Measurements from ENCODE around the gene SLC7A1. TPM values are rescaled to one million over a fixed set of nuclear protein-coding genes. Genes with fewer than 3 reads are reported as not detected.

SLC7A1 gene
- total RNA-seq, 1 experiment from 2014 or later = 32.6 TPM

- DNase-seq = no peak
- Histone ChIP-seq H3K4me3 (no peak overlapping the region), H3K4me1 (peaks cover 15% of the 10 kb centered on the region), H3K9me3 (replicated peaks) (no peaks in the 10 kb centered on the region), H3K27me3 (no peaks in the 10 kb centered on the region), H3K27ac (no peak overlapping the region), H3K36me3 (peaks cover 66% of the 10 kb centered on the region)
Measured at GRCh38 chr13:29523199-29523961, 72.1 kb downstream of the SLC7A1 start.

GRCh38 chr13:29522044-29522685 lies 73.3 kb downstream of the SLC7A1 start:
- DNase-seq = no peak

DNA sequence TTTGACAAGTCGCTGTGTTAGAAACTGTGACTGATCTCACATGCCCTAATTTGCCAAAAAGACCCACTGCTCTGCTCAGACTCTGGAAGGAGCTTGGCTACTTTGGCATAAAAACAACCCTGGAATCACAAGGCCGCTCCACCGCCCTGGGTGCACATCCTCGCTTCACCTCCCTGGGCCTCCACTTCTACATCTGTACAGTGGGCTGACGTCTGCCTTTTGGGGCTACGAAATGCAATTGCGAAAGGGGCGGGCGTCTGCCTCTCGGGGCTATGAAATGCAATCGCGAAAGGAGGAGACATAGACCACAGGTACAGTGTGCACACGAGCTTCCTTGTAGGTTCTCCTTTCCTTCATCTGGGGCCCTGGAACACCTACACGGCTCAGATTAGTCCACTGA lies 74.2 kb downstream of the SLC7A1 start:
- no peak for DNase-seq
- peaks cover 15% of the 10 kb centered on the region for H3K4me1 ChIP-seq
- H3K4me3 ChIP-seq = no peak overlapping the region
- H3K27me3 ChIP-seq = no peaks in the 10 kb centered on the region
- H3K27ac ChIP-seq = no peak overlapping the region
- H3K9me3 ChIP-seq (replicated peaks) = no peaks in the 10 kb centered on the region
- H3K36me3 ChIP-seq = peaks cover 61% of the 10 kb centered on the region

More at GRCh38 chr13:29522044-29522685, 73.3 kb downstream of the SLC7A1 start:
- H3K4me1 ChIP-seq = peaks cover 15% of the 10 kb centered on the region
- H3K27ac ChIP-seq = no peak overlapping the region
- H3K4me3 ChIP-seq = no peak overlapping the region
- no peaks in the 10 kb centered on the region for H3K27me3 ChIP-seq
- peaks cover 59% of the 10 kb centered on the region for H3K36me3 ChIP-seq
- H3K9me3 ChIP-seq (replicated peaks) = no peaks in the 10 kb centered on the region

- H3K4me1 ChIP-seq = peaks cover 15% of the 10 kb centered on the region
- peak in 1 of 2 experiments; percentile 24 for DNase-seq
- peaks cover 64% of the 10 kb centered on the region for H3K36me3 ChIP-seq
- H3K4me3 ChIP-seq = no peak overlapping the region
- H3K9me3 ChIP-seq (replicated peaks) = no peaks in the 10 kb centered on the region
- no peaks in the 10 kb centered on the region for H3K27me3 ChIP-seq
- no peak overlapping the region for H3K27ac ChIP-seq
Measured at GRCh38 chr13:29520671-29521070, 74.8 kb downstream of the SLC7A1 start.

DNA sequence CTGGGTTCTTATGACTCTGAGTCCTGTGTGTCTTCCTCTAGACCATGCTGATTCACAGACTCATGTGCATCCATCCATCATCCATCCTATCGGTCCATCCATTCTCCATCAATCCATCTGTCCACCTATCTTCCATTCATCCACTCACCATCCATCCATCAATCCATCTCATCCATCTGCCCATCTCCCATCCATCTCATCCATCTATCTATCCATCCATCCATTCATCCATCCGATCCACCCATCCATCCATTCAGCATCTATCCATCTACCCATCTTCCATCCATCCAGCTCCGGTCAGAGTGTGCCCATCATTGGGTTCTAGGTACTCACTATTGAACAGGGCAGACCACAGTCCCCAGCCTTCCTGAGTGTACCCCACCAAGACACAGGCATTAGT lies 75.6 kb downstream of the SLC7A1 start:
- no peak for DNase-seq
- H3K4me3 ChIP-seq = no peak overlapping the region
- H3K27me3 ChIP-seq = no peaks in the 10 kb centered on the region
- H3K36me3 ChIP-seq = peaks cover 72% of the 10 kb centered on the region
- peaks cover 15% of the 10 kb centered on the region for H3K4me1 ChIP-seq
- H3K27ac ChIP-seq = no peak overlapping the region
- no peaks in the 10 kb centered on the region for H3K9me3 ChIP-seq (replicated peaks)

- H3K9me3 ChIP-seq (replicated peaks) = no peaks in the 10 kb centered on the region
- no peak overlapping the region for H3K27ac ChIP-seq
- H3K4me3 ChIP-seq = no peak overlapping the region
- H3K4me1 ChIP-seq = peaks cover 15% of the 10 kb centered on the region
- DNase-seq = no peak
- H3K36me3 ChIP-seq = peaks cover 64% of the 10 kb centered on the region
- no peaks in the 10 kb centered on the region for H3K27me3 ChIP-seq
Measured at GRCh38 chr13:29516880-29517279, 78.6 kb downstream of the SLC7A1 start.

GRCh38 chr13:29516012-29516411 lies 79.5 kb downstream of the SLC7A1 start:
- Histone ChIP-seq H3K36me3 (peaks cover 55% of the 10 kb centered on the region), H3K27me3 (no peaks in the 10 kb centered on the region), H3K4me3 (no peak overlapping the region), H3K27ac (no peak overlapping the region), H3K9me3 (replicated peaks) (no peaks in the 10 kb centered on the region), H3K4me1 (peaks cover 7% of the 10 kb centered on the region)
- DNase-seq = no peak

DNA sequence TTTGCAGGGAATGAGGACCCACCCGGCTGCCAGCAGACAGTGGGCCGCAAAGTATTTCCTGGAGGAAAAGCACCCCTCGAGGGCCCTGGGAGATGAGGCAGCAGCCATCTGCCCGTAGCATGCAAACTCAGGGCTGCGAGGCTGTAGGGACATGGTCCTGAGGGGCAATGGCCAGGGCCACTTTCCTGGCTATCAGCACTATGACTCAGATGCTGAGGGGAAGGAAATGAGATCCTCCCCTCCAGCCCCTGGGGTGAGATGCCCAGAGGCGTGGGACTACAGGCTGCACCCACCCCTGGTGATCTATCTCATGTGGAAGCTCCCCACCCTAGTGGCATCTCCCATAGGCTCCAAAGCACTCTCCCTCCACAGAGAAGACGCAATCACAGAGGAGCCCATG lies 80.1 kb downstream of the SLC7A1 start:
- no peak overlapping the region for H3K27ac ChIP-seq
- no peak for DNase-seq
- no peaks in the 10 kb centered on the region for H3K9me3 ChIP-seq (replicated peaks)
- H3K4me3 ChIP-seq = no peak overlapping the region
- H3K27me3 ChIP-seq = no peaks in the 10 kb centered on the region
- H3K4me1 ChIP-seq = peaks cover under 1% of the 10 kb centered on the region
- H3K36me3 ChIP-seq = peaks cover 54% of the 10 kb centered on the region

- H3K36me3 ChIP-seq = peaks cover 52% of the 10 kb centered on the region
- no peak overlapping the region for H3K4me3 ChIP-seq
Measured at GRCh38 chr13:29514720-29515310, 80.7 kb downstream of the SLC7A1 start.

GRCh38 chr13:29513981-29514719 lies 81.3 kb downstream of the SLC7A1 start:
- Histone ChIP-seq H3K36me3 (peaks cover 49% of the 10 kb centered on the region), H3K27me3 (no peaks in the 10 kb centered on the region), H3K9me3 (replicated peaks) (no peaks in the 10 kb centered on the region), H3K27ac (no peak overlapping the region), H3K4me1 (no peaks in the 10 kb centered on the region), H3K4me3 (no peak overlapping the region)
- DNase-seq = no peak

More at GRCh38 chr13:29514720-29515310, 80.7 kb downstream of the SLC7A1 start:
- Histone ChIP-seq H3K27ac (no peak overlapping the region), H3K9me3 (replicated peaks) (no peaks in the 10 kb centered on the region), H3K4me1 (no peaks in the 10 kb centered on the region), H3K27me3 (no peaks in the 10 kb centered on the region)
- no peak for DNase-seq

DNA sequence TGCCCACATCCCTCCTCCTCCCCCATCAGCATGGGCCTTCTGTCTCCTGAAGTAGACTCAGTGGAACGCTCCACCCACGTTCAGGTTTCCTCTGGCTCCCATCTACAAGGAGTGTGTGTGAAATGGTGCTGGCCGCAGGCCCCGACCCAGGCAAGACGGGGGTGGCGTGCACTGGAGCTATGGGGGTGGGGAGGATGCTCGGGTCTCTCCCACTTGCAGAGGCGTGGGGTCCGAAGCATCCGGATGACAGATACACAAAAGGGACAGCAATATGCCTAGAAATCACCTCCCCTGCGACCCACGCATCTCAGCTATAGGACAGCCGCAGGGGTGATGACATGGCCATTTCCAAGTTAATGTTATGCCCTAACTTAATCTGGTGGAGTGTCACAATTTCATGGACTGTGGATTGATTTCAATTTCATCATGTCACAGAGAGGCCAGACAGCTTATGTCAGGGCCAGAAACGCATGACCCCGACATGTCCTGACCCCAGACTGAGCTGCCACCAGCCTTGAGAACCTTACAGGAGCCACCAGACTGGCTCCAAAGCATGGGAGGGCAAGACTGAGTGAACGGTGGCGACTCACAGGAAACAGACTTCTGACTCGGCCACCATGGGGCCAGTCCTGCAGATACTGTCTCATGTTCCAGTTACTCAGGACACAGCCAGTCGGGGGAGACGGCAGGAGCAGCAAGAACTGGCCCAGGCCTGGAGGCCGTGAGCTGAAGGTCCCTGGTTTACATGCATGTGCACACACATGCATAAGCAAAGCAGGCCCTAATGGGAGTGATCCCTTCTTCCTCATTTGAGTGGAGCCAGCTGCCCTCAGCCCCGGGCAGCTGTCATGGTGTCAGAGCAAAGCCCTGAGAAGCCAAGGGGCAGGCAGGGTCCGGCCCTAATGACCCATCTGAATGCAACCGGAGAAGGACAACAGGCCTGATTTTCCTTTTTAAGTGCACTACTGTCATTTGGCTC lies 82.2 kb downstream of the SLC7A1 start:
- no peaks in the 10 kb centered on the region for H3K9me3 ChIP-seq (replicated peaks)
- no peak for DNase-seq
- H3K27ac ChIP-seq = no peak overlapping the region
- H3K36me3 ChIP-seq = peaks cover 42% of the 10 kb centered on the region
- H3K4me3 ChIP-seq = no peak overlapping the region
- H3K27me3 ChIP-seq = no peaks in the 10 kb centered on the region
- H3K4me1 ChIP-seq = no peaks in the 10 kb centered on the region

DNA sequence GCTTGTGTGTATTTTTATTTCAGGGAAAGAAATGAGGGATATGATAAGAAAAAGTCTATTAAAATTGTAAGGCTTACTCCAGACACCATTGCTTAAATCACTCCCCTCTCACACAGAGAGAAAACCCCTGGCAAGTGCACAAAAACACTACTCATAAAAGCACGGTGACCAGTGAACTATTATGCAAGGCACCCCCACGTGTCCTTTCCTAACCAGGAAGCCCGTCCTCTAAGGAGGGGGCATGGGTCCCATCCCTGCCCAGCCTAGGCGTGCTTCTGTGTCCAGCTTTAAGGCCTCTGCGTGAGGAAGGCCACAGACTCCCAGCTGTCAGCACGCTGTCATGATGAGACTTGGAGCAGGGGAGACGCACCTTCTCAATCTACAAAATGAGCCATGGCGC lies 83.5 kb downstream of the SLC7A1 start:
- Histone ChIP-seq H3K4me1 (peaks cover 11% of the 10 kb centered on the region), H3K9me3 (replicated peaks) (no peaks in the 10 kb centered on the region), H3K27me3 (no peaks in the 10 kb centered on the region), H3K36me3 (peaks cover 38% of the 10 kb centered on the region), H3K27ac (no peak overlapping the region), H3K4me3 (no peak overlapping the region)
- no peak for DNase-seq

DNA sequence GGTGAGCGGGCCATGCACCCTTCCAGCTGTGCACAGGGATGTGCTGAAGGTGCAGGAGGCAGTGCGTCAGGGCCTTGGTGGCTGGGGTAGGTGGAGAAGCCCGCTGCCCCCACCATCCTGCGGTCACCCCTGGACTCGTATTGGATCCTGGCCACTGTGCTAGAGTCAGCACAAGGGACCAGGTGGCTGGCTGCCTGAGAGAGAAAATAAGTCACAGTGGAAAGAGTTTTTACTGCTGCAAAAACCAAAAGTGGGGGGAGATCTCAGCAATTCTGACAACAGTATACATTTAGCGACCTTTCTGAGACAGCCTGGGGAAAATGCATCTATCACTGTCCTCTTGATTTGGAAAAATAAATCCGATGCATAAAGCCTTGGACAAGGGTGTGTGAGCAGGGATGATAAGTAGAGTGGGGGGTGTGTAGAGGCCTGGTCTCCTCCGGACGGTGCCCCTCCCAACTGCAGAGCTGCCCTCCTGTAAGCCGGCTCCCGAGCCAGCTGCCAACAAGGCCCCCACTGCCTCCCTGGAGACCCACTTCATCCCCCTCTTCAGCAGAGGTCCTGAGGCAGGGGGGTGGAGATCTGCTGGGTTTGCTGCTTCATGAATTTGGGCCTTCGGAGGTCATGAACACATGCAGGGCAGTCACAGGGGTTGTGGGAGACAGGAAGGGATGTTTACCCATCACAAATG lies 84.2 kb downstream of the SLC7A1 start:
- no peaks in the 10 kb centered on the region for H3K27me3 ChIP-seq
- no peak overlapping the region for H3K4me3 ChIP-seq
- H3K9me3 ChIP-seq (replicated peaks) = no peaks in the 10 kb centered on the region
- H3K4me1 ChIP-seq = peaks cover 16% of the 10 kb centered on the region
- no peak overlapping the region for H3K27ac ChIP-seq
- no peak for DNase-seq
- H3K36me3 ChIP-seq = peaks cover 32% of the 10 kb centered on the region
